Loucy (cell line): Measurements from ENCODE around the gene SLC39A11.

Experiments used
- EZH2phosphoT487 ChIP-seq: fragments of 200-600 bp; IDR thresholded peaks from 2 replicates; pipeline ENCODE4 v1.6.1; 2018; ENCODE audit warnings: antibody characterized with exemption, mild to moderate bottlenecking, moderate library complexity, borderline replicate concordance
- TF ChIP-seq, protein P1 (sequence below): fragments of 200-600 bp; sonication (generic); conservative IDR thresholded peaks from 2 replicates; pipeline ENCODE4 v1.5.1; 2014; ENCODE audit warnings: mild to moderate bottlenecking, antibody characterized with exemption, low read length

DNA sequence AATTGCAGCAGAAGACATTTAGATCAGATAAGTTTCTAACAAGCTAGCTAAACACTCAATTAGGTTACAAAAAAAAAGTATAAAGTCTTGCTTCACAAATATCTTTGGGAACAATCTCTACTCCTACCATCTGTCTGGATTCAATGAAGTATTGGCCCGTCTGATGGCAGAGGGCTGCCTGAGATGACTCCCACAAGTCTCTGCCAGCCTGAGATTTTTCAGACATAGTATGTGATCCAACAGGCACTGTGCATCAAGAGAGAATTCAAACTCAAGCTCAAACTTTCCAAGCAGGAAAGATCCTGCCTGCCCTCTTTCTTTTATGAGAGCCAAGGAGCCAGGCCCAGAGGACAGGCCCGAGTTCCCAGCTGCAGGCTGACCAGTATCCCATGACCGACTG lies 22.6 kb downstream of the SLC39A11 start:
- TF ChIP-seq, protein P1, sequence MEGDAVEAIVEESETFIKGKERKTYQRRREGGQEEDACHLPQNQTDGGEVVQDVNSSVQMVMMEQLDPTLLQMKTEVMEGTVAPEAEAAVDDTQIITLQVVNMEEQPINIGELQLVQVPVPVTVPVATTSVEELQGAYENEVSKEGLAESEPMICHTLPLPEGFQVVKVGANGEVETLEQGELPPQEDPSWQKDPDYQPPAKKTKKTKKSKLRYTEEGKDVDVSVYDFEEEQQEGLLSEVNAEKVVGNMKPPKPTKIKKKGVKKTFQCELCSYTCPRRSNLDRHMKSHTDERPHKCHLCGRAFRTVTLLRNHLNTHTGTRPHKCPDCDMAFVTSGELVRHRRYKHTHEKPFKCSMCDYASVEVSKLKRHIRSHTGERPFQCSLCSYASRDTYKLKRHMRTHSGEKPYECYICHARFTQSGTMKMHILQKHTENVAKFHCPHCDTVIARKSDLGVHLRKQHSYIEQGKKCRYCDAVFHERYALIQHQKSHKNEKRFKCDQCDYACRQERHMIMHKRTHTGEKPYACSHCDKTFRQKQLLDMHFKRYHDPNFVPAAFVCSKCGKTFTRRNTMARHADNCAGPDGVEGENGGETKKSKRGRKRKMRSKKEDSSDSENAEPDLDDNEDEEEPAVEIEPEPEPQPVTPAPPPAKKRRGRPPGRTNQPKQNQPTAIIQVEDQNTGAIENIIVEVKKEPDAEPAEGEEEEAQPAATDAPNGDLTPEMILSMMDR = no peak
- TF ChIP-seq EZH2phosphoT487 = no peak
